HCT116 (cell line): Measurements from ENCODE around the gene ETFA.

ENCODE experiments used
- ATF3 ChIP-seq: IDR thresholded peaks from 2 replicates; pipeline ENCODE4 v1.6.1; 2012
- CTCF ChIP-seq, 3 experiments: fragments of 200-600 bp in 1 of 3; sonication (generic) in 1 of 3; IDR thresholded peaks in 2 of 3; conservative IDR thresholded peaks in 1 of 3; 2 replicates each; pipeline ENCODE4 v1.5.1; 2012 to 2017; ENCODE audit warnings: low read depth in 2 of 3, low read length in 2 of 3, antibody characterized with exemption in 1 of 3, borderline replicate concordance in 1 of 3, control low read depth in 1 of 3, mild to moderate bottlenecking in 1 of 3, mixed read lengths in 1 of 3, mixed run types in 1 of 3, moderate library complexity in 1 of 3; ENCODE audit not compliant: insufficient read depth in 1 of 3
- EGR1 ChIP-seq: IDR thresholded peaks from 2 replicates; pipeline ENCODE4 v1.6.1; 2012; ENCODE audit warnings: low read depth
- EZH2 ChIP-seq: fragments of 200-600 bp; sonication (generic); IDR thresholded peaks from 2 replicates; pipeline ENCODE4 v1.6.1; 2017; ENCODE audit warnings: antibody characterized with exemption, mixed run types
- JUND ChIP-seq: IDR thresholded peaks from 2 replicates; pipeline ENCODE4 v1.6.1; 2012
- MAX ChIP-seq: IDR thresholded peaks from 2 replicates; pipeline ENCODE4 v1.6.1; 2012
- POLR2A ChIP-seq: IDR thresholded peaks from 2 replicates; pipeline ENCODE4 v1.7.0; 2011; ENCODE audit warnings: borderline replicate concordance; ENCODE audit not compliant: insufficient read depth, insufficient read length; ENCODE audit errors: extremely low read depth
- POLR2AphosphoS5 ChIP-seq: IDR thresholded peaks from 2 replicates; pipeline ENCODE4 v1.6.1; 2011; ENCODE audit warnings: mild to moderate bottlenecking, low read depth, low read length, moderate library complexity
- RAD21 ChIP-seq: IDR thresholded peaks from 2 replicates; pipeline ENCODE4 v1.6.1; 2012; ENCODE audit warnings: low read depth, mild to moderate bottlenecking
- REST ChIP-seq: IDR thresholded peaks from 2 replicates; pipeline ENCODE4 v1.6.1; 2012; ENCODE audit warnings: low read depth
- SIN3A ChIP-seq: IDR thresholded peaks from 2 replicates; pipeline ENCODE4 v1.6.1; 2012; ENCODE audit warnings: low read depth
- ZBTB33 ChIP-seq: IDR thresholded peaks from 2 replicates; pipeline ENCODE4 v1.6.1; 2011; ENCODE audit warnings: mild to moderate bottlenecking, low read length, moderate library complexity; ENCODE audit not compliant: insufficient replicate concordance; ENCODE audit errors: extremely low read depth
- ZFX ChIP-seq: fragments of 450-650 bp; IDR thresholded peaks from 2 replicates; pipeline ENCODE4 v1.6.1; 2017
- ZNF274 ChIP-seq: fragments of 200-500 bp; sonication (Bioruptor generic); IDR thresholded peaks from 2 replicates; pipeline ENCODE4 v1.6.1; 2014; ENCODE audit warnings: mild to moderate bottlenecking, low read depth, low read length, inconsistent platforms

- TF ChIP-seq POLR2A (no peak), POLR2AphosphoS5 (no peak), CTCF (IDR thresholded peaks at IDR 0.05 in 2 of 3, conservative IDR thresholded peaks at IDR 0.05 in 1 of 3; ENCODE audit: borderline replicate concordance in 1 of 3, insufficient read depth in 1 of 3, low read depth in 2 of 3, low read length in 2 of 3) (no peak), JUND (no peak), RAD21 (no peak), ZBTB33 (no peak), REST (no peak), EGR1 (no peak), ATF3 (no peak), EZH2 (no peak), SIN3A (no peak), ZFX (no peak), MAX (no peak), ZNF274 (no peak)
Observed at GRCh38 chr15:76203346-76204108, 107.7 kb downstream of the ETFA start.
